Measurements from ENCODE around the gene FIBCD1. TPM values are rescaled to one million over a fixed set of nuclear protein-coding genes. Genes with fewer than 3 reads are reported as not detected.

The FIBCD1 gene
- total and polyA plus RNA-seq, 2 experiments from 2014 or later = 4.4 to 5.6 TPM

- no peak for TF ChIP-seq ZNF462 (CRISPR knock-in tag; IDR thresholded peaks at IDR 0.05)
- no peak for TF ChIP-seq POLR2AphosphoS5 (IDR thresholded peaks at IDR 0.05; ENCODE audit: low read depth)
- no peak for TF ChIP-seq ZNF114 (CRISPR knock-in tag; IDR thresholded peaks at IDR 0.05)
- TF ChIP-seq, protein P1, sequence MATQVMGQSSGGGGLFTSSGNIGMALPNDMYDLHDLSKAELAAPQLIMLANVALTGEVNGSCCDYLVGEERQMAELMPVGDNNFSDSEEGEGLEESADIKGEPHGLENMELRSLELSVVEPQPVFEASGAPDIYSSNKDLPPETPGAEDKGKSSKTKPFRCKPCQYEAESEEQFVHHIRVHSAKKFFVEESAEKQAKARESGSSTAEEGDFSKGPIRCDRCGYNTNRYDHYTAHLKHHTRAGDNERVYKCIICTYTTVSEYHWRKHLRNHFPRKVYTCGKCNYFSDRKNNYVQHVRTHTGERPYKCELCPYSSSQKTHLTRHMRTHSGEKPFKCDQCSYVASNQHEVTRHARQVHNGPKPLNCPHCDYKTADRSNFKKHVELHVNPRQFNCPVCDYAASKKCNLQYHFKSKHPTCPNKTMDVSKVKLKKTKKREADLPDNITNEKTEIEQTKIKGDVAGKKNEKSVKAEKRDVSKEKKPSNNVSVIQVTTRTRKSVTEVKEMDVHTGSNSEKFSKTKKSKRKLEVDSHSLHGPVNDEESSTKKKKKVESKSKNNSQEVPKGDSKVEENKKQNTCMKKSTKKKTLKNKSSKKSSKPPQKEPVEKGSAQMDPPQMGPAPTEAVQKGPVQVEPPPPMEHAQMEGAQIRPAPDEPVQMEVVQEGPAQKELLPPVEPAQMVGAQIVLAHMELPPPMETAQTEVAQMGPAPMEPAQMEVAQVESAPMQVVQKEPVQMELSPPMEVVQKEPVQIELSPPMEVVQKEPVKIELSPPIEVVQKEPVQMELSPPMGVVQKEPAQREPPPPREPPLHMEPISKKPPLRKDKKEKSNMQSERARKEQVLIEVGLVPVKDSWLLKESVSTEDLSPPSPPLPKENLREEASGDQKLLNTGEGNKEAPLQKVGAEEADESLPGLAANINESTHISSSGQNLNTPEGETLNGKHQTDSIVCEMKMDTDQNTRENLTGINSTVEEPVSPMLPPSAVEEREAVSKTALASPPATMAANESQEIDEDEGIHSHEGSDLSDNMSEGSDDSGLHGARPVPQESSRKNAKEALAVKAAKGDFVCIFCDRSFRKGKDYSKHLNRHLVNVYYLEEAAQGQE (IDR thresholded peaks at IDR 0.05; ENCODE audit: unreplicated experiment) = no peak
Measured at GRCh38 chr9:130913599-130914416, 25.2 kb downstream of the FIBCD1 start (continued).

Measured in GM23338 (cell line).